Right ventricle myocardium inferior (tissue), 1 donor: ENCODE data around the gene TLE4. TPM values are rescaled to one million over a fixed set of nuclear protein-coding genes. Genes with fewer than 3 reads are reported as not detected.
"Not testable (repeated sequence)": the region's sequence is repeated elsewhere in the genome, so short reads cannot be mapped to it uniquely, and the experiment has no call there.

Source experiments
- ATAC-seq: fragments of 200-7000 bp; cut with Tn5 transposase; one replicate; pipeline ENCODE4 v1.9.1; 2020; ENCODE audit warnings: mild to moderate bottlenecking, moderate library complexity
- DNase-seq: peaks from one replicate; pipeline ENCODE4 v3.0.0; 2021; ENCODE audit errors: missing footprints
- intact Hi-C: fragments of 100-400 bp; cut with DNase I; formaldehyde crosslinking; loops from one replicate; pipeline ENCODE4 v1.11.0; 2022
- long read RNA-seq: library from polyadenylated mRNA; unstranded; transcript quantifications from one replicate; pipeline ENCODE4 v2.0.0, GENCODE V29; 2021
- total RNA-seq: library from RNA; stranded (reverse); fragmentation: NEBNext Ultra II Directional; extraction: Animal tissue kit (Norgen Biotek cat#: 25700); gene quantifications from one replicate; pipeline ENCODE4 v1.2.1, GENCODE V29; 2021
- donor health status: DM: no; HTN: yes; CAD: no; lungs with severe emphysema.

Gene TLE4
- 12.1 TPM for total RNA-seq
- long read RNA-seq, result 0 reads

DNA sequence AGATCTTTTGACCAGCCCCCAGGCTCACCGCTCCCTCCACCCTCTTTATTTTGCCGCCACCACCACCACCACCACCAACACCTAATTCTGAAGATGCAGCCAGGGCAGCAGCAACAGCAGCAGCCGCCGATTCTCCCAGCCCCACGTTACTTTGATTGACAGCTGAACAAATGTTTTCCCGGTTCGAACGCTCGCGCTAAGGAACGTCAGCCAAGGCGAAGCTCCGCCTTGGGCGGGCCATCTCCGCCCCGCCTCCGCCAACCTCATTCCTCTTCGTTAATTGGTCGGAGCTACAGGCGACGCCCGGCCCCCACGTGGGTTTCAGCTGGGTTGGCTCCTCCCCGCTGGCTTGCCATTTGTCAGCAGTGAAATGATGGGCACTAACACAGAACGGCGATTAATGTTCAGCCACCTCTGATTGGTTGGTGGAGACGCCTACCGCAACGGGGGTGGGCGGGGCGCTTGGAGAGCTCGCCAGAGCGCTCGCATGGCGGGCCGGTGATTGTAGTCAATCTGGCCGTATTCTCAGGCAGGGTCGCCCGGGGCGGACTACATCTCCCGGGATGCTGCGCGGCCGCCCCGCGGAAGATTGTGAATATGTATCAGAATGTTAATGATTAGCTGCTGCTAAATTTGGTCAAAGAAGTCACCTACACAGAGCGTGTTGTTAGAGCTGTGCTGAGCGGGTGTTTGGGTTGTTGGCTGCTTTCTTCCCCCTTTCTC lies at the start of gene TLE4:
Gene TLE4 (plus strand): TSS at position 657 of the 723 bp plus-strand sequence. CDS start 826 bp downstream, outside the sequence.
- intact Hi-C loops, result loop anchor here (1.0 to 5.0 kb wide), 2 partner anchors 51 to 91 kb away; no protein-coding TSS in a partner anchor
- ATAC-seq (peak; percentile 98), DNase-seq (peak; percentile 100)

- DNase-seq (no peak), ATAC-seq (no peak)
- intact Hi-C loops, result no loop called here
These were observed 49.0 kb upstream of the TLE4 start for GRCh38 chr9:79522793-79523192.

- ATAC-seq (no peak), DNase-seq (no peak)
- intact Hi-C loops, result no loop called here
These were observed 47.5 kb upstream of the TLE4 start for GRCh38 chr9:79524266-79524665.

DNA sequence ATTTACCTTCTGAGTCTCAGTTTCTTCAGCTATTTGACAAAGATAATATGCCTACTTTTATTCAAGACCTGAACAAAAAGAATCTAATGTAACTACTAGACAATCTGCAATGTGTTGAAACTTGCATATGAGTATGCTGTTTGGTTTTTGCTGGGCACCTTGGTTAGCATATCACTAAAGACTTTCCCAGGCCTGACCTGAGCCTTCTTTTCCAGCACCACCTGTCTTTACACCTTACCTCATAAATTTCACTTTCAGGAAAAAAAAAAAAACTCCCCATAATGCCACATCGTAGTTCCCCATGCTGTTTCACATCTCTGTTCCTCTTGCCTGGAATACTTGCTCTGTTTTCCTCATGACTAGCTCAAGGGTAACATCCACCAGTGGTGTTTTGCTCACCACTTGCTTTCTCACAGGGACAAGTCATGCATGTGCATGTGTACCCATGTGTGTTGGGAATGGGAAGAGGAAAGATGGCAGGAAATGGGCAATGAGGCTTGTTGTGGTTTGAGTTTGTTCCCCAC lies 45.6 kb upstream of the TLE4 start:
- DNase-seq (no peak), ATAC-seq (no peak)
- intact Hi-C loops, result no loop called here

DNA sequence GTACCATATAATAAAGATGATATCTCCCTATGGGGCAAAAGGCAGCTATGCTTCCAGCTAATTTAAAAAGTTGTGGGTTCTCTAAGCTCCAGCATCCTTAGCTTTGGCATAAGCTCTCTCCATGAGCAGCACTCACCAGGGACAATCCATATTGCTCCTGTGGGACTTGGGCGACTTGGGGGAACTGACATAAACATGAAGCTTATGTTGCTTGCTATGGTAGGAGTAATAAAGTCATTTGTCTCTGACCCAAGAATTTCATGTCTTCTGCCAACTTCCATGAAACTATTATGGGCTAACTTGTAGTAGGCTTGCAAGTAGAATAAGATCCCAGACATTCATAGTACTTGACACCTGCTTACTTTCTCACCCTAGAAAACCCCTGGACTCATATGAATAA lies 36.2 kb upstream of the TLE4 start:
- DNase-seq (no peak), ATAC-seq (no peak)
- intact Hi-C loops, result no loop called here

DNA sequence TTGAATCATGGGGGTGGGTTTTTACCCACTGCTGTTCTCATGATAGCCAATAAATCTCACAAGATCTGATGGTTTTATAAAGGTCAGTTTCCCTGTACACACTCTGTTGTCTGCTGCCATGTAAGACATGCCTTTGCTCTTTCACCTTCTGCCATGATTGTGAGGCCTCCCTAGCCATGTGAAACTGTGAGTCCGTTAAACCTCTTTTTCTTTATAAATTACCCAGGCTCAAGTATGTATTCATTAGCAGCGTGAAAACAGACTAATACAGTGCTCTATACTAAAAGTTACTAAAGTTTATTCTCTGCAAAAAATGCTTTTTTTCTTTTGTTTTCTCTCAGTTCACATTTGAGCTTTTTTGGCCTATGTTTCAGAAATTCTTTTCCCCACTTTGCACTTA lies 33.9 kb upstream of the TLE4 start:
- intact Hi-C loops, result no loop called here
- ATAC-seq (no peak), DNase-seq (no peak)

DNA sequence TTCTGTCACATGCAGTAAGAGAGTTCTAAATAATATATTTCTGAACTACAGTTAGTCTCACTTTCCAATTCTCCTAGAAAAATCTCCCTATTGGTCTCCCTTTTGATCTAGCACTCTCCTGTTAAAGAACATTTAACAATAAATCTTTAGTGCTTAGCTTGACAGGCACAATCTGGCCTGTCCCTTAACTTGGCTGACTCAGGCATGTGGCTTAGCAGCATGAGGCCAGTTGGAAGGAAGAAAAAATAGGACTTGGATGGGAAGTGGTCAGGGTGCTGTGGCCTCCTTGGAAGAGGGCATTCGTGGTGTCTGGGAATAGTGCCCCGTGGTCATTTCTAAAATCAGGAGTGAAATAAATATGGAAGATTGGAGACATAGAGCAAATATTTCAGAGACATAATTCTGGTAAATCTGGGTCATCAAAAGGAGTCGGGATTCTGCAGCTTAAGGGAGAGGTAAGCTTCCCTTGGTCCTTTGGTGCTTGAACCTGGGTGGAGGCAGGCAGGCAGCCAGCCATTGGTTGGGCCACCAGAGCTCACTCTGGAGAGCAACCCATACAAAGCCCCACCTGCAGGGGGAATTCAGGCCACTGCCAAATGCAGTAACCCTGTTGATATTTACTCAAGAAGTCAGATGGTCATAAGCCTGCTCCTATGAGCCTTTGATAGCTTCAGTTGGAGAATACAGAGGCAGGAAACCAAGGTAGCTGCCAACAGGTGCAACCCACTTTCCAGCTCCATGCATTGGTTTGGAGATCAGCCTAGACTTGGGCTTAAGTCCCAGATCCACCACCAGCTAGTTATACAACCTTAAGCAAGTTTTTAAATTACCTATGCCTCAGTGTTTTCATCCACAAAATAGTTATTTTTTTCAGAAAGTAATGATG lies 28.8 kb upstream of the TLE4 start:
- no peak for DNase-seq
- ATAC-seq, result no peak
- intact Hi-C loops, result no loop called here

- ATAC-seq, intact Hi-C loops, DNase-seq: not testable (repeated sequence)
These were observed 27.4 kb upstream of the TLE4 start for GRCh38 chr9:79544375-79544774.

DNA sequence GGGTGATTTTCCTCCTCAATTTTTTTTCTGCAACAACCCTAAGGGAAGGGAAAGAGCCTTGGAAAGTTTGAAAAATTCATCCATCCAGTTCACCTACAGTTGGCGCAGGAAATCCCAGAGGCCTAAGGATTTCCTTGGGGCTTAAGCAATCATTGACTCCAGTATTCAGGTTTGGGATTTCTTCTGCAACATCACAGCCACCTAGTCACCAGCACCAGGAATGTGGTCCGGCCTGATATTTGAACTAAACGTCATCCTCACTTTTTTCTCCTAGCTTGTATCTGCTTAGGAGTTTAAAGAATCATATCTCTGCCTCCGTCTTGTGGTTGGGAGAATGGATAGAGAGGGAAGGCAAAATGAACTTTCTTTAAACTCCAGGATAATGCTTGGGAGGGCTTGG lies 20.2 kb upstream of the TLE4 start:
- intact Hi-C loops, result no loop called here
- no peak for DNase-seq

GRCh38 chr9:79551994-79552393 lies 19.8 kb upstream of the TLE4 start:
- DNase-seq (no peak), ATAC-seq (no peak)
- intact Hi-C loops, result no loop called here

More for the DNA sequence above, 20.2 kb upstream of the TLE4 start:
- no peak for ATAC-seq

DNA sequence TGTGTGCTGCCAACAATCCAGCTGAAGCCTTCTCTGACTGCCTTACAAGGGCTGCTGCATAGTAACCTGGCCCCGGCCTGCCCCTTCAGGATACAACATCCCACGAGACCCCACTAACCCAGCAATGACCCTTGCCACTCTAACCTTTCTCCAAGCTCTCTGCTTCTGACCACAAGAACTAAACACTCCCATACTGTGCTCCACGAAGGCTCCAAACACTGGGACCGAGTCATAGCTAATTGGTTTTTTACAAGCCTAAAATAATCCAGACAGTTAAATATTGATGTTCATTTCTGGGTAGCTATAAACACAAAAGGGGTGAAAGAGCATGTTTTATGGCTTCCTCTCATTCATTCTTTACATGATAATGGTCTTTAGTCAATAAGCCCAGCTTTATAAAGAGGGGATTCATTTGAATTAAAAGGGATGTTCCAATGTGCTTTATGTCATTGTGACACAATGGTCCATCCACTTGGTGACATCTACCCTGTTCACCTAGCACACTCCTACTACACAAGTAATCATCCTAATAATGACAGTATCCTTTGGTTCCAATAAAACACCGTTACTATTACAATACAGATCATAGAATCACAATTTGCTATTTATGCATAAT lies 16.2 kb upstream of the TLE4 start:
- intact Hi-C loops, result no loop called here
- no peak for ATAC-seq
- no peak for DNase-seq

DNA sequence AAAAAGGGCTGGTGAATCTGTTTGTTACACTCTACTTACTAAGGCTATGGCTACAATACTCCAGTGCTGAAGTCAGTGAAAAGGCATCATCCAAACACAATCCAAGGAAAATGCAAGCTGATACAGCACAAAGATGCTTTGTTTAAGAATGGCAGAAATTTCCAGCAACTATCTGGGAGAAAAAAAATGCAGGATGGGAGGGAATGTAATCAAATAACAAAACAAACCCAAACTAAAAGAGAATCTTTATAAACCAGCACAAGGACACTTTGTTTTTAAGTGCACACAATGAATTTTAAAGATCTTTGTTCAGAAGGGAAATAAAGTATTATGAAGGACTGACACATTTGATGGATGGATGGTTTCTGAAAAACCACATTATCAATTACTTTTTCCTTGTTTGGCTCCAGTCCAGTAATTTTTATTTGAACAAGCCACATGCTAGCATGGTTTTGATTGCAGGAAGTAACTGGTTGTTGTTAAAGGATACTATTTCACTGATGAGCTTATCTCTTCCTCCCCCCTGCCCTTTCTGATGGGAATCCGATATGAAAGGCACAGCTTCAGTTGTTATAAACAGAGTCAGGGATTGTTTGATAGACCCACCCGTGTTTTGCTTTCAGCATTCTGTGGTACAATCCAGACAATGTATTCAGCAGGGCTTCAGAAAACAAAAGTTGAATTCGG lies 12.1 kb upstream of the TLE4 start:
- DNase-seq, result no peak
- intact Hi-C loops, result no loop called here
- ATAC-seq, result no peak

DNA sequence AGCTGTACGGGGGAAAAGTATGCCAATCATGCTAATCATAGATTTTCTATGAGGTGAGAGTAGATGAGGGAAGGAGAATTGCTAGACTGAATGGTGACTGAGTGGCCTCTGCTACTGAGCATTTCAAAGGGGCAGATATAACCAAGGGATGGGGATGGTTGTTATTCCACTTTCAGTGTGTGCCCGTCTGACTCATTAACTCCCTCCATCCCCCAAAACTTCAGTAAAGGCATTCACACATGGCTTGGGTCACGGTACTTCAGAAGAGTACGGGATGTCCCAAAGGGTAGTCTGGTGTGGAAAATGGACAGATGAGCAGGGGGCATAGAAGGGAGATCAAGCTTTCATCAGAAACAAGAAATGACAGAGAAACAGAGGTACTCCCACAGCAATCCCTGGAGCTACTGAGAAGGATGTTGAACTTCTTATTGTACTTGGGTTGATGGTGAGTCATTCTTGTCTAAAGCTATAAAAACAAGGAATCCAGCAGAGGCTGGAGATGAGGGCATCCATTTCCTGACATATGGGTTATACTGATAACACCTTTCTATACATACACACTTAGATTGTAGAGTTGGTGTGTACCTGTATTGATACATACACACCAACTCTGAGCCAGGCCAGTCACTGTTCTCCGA lies 8.9 kb upstream of the TLE4 start:
- ATAC-seq, result no peak
- intact Hi-C loops, result no loop called here
- DNase-seq, result no peak

DNA sequence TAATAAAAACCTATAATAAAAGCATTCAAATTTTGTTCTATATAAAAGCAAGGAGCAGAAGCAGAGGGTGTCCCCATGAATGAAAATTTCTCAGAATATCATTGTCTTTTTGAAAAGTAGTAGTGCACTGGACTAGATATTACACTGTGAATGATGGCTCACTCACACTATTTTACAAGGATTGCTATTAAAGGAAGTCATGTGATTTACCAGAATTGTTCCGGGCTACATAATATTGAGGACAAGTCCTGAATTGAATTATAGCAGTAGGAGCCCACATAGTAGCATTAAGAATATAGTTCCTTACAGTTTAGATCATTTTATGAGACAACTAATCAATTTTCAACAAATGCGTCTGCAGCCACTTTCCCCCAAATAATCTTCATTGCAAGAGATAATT lies 7.7 kb upstream of the TLE4 start:
- intact Hi-C loops, result no loop called here
- DNase-seq, result no peak
- no peak for ATAC-seq

GRCh38 chr9:79565245-79565644 lies 6.5 kb upstream of the TLE4 start:
- DNase-seq (no peak), ATAC-seq (no peak)
- intact Hi-C loops, result no loop called here

GRCh38 chr9:79567671-79568098 lies 4.1 kb upstream of the TLE4 start:
- no peak for DNase-seq
- intact Hi-C loops, result no loop called here
- ATAC-seq, result no peak

DNA sequence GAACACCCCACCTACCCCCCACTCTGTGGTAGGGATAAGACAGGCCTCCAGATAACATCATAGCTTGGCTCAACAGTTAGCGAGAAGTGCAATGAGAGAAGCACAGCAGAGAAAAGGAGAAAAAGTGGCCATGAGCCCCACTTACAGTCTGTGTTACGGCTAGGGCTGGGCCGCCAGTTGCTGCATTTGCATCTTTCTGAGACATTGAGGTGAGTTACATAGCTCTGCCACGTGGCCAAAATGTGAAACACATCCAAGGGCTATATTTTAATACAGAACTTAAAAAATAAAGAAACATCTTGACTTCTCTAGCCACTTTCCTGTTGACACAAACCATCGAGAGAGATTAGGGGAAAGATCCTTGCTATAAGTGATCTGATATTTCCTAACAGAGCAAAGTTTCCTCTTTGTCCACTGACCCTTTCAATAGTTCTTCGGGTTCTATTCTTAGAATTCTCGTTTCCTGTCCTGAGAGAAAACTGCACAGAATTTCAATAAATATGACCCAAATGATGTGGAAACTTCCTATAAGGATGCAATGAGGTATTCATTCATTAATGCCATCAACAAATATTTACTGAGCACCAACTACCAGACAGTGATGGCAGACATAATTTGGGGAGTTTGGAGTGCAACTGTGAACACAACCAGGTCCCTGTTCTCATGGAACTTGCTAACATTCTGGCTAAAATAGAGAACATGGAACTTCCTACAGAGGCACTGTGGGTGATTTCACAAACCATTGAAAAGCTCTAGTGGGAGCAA lies 3.2 kb upstream of the TLE4 start:
- no peak for DNase-seq
- intact Hi-C loops, result no loop called here
- no peak for ATAC-seq
